Tibial artery (tissue), 4 donors: ENCODE measurements around the gene SCN3B.
"Not testable (repeated sequence)": the region's sequence is repeated elsewhere in the genome, so short reads cannot be mapped to it uniquely, and the experiment has no call there.

Experiments used
- DNase-seq, 2 donors: peaks; one replicate each; pipeline ENCODE4 v3.0.0-alpha.2; 2019
- H3K27ac ChIP-seq, 2 donors: fragments of 200-600 bp; sonication (generic) in 1 of 2; 1 replicate in 1 of 2; 2 replicates in 1 of 2; pipeline ENCODE4 v1.5.1; 2018 to 2019; ENCODE audit warnings: mild to moderate bottlenecking in 1 of 2
- H3K27me3 ChIP-seq, 2 donors: fragments of 200-600 bp; sonication (generic) in 1 of 2; one replicate each; pipeline versions ENCODE4 v1.5.1 to v1.6.0; 2016 to 2019
- H3K36me3 ChIP-seq, 3 donors: fragments of 200-600 bp; sonication (generic) in 2 of 3; one replicate each; pipeline ENCODE4 v1.5.1; 2016 to 2019; ENCODE audit warnings: mild to moderate bottlenecking in 2 of 3
- H3K4me1 ChIP-seq, 4 donors: fragments of 200-600 bp; sonication (generic) in 2 of 4; 1 replicate in 3 of 4; 2 replicates in 1 of 4; pipeline ENCODE4 v1.5.1; 2016 to 2019
- H3K4me3 ChIP-seq, 2 donors: fragments of 200-600 bp; sonication (generic) in 1 of 2; 1 replicate in 1 of 2; 2 replicates in 1 of 2; pipeline ENCODE4 v1.5.1; 2018 to 2019; ENCODE audit warnings: mild to moderate bottlenecking in 2 of 2
- H3K9me3 ChIP-seq, 3 donors: fragments of 200-600 bp; sonication (generic) in 1 of 3; one replicate each; pipeline ENCODE4 v1.5.1; 2016 to 2019
- intact Hi-C: fragments of 100-400 bp; cut with DNase I; formaldehyde crosslinking; loops from one replicate; pipeline ENCODE4 v1.15.0; 2023; ENCODE audit warnings: low total_unique reads
- TF ChIP-seq, protein P1 (sequence below), 2 experiments: fragments of 200-600 bp in 1 of 2; fragments of 450-650 bp in 1 of 2; IDR thresholded peaks; one replicate each; pipeline ENCODE4 v1.5.1; 2017 to 2019; ENCODE audit warnings: antibody characterized with exemption in 2 of 2, mild to moderate bottlenecking in 1 of 2, moderate library complexity in 1 of 2

Gene SCN3B

DNA sequence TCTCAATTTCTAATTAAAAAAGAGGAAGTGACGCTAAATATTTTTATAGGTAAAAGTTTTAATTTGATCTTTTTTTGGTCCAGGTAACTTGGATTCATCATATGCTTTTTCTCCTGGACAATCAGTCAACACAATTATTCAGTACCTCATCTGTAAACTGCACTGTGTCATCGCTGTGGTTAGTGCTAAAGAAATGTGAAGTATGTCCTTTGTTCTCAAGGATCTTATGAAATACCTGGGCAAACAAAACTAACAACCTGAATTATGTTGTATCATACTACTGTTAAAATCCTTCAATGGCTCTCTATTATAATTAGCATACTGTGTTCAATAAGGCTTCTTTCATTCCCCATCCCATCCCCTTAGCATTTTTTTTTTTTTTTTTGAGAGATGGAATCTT lies 19.9 kb upstream of the SCN3B start:
- no peaks in the 10 kb centered on the region for H3K4me1 ChIP-seq
- no peak overlapping the region for H3K27ac ChIP-seq
- no peak for DNase-seq
- H3K9me3 ChIP-seq: no peaks in the 10 kb centered on the region
- no peak overlapping the region for H3K4me3 ChIP-seq
- H3K36me3 ChIP-seq: no peaks in the 10 kb centered on the region
- intact Hi-C loops: no loop called here
- TF ChIP-seq, protein P1, sequence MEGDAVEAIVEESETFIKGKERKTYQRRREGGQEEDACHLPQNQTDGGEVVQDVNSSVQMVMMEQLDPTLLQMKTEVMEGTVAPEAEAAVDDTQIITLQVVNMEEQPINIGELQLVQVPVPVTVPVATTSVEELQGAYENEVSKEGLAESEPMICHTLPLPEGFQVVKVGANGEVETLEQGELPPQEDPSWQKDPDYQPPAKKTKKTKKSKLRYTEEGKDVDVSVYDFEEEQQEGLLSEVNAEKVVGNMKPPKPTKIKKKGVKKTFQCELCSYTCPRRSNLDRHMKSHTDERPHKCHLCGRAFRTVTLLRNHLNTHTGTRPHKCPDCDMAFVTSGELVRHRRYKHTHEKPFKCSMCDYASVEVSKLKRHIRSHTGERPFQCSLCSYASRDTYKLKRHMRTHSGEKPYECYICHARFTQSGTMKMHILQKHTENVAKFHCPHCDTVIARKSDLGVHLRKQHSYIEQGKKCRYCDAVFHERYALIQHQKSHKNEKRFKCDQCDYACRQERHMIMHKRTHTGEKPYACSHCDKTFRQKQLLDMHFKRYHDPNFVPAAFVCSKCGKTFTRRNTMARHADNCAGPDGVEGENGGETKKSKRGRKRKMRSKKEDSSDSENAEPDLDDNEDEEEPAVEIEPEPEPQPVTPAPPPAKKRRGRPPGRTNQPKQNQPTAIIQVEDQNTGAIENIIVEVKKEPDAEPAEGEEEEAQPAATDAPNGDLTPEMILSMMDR (IDR thresholded peaks at IDR 0.05): no peak
- H3K27me3 ChIP-seq: no peaks in the 10 kb centered on the region

DNA sequence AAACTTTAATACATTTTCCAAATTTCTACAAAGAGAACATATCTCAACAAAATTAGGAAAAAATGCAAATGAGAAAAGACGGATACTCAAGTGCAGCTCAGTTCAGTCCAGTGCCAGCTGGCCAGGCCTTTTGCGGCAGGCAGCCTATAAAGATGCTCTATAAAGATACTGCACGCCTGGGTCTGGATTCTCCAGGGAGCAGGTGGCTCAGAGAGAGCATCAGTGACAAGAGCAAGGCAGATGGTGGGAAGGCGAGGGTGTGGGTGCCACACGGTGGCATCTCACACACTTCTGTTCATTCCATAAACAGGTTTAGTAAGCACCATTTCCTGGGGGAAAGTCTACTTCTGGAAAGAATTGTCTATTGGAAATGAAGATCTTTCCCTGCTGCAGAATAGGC lies 18.1 kb upstream of the SCN3B start:
- no peak for DNase-seq
- H3K9me3 ChIP-seq: no peaks in the 10 kb centered on the region
- no peaks in the 10 kb centered on the region for H3K27me3 ChIP-seq
- TF ChIP-seq, protein P1 (IDR thresholded peaks at IDR 0.05): no peak
- no peak overlapping the region for H3K27ac ChIP-seq
- intact Hi-C loops: no loop called here
- H3K36me3 ChIP-seq: no peaks in the 10 kb centered on the region
- H3K4me1 ChIP-seq: no peaks in the 10 kb centered on the region
- H3K4me3 ChIP-seq: no peak overlapping the region

DNA sequence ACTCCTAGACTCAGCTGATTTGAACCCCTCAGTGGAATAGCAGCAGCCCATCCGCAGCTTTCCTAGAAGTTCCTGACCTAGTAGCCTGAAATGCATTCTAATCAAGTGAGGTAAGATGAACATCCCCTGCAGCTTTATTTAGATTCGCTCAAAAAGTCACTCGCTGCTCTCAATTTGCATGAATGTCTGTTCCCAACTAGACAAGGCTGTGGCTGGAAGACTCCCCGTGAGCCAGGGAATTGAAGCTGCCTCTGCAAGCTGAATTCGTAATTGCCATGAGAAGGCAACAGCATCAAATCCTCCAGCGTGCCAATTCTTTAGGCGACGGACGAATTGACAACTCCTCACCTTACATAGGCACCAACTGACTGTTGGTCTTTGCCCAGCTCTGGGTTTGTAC lies 17.1 kb upstream of the SCN3B start:
- no peak overlapping the region for H3K27ac ChIP-seq
- intact Hi-C loops: no loop called here
- H3K4me1 ChIP-seq: no peaks in the 10 kb centered on the region
- H3K27me3 ChIP-seq: no peaks in the 10 kb centered on the region
- H3K9me3 ChIP-seq: no peaks in the 10 kb centered on the region
- H3K36me3 ChIP-seq: no peaks in the 10 kb centered on the region
- TF ChIP-seq, protein P1 (IDR thresholded peaks at IDR 0.05): no peak
- H3K4me3 ChIP-seq: no peak overlapping the region
- DNase-seq: no peak

DNA sequence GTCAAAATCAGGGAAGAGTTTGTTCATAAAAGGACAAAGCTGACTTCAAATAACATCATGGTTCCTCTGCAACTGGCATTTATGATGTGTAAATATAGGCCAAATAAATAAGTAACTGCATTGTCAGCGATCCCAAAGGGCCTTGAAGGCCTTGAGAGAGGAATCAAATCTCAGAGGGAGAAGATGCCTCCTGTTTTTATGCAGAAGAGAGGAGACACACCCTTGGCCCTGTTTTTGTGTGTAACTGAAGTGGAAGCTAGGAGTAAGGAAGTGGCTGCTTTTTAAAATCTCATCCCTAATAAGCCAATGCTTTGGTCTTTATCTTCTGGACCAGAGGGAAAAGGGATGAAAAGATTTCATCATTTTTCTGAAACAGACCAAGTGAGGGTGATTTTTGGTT lies 15.7 kb upstream of the SCN3B start:
- Histone ChIP-seq H3K27ac (no peak overlapping the region), H3K9me3 (no peaks in the 10 kb centered on the region), H3K27me3 (no peaks in the 10 kb centered on the region), H3K36me3 (no peaks in the 10 kb centered on the region), H3K4me1 (no peaks in the 10 kb centered on the region), H3K4me3 (no peak overlapping the region)
- DNase-seq: no peak
- TF ChIP-seq, protein P1 (IDR thresholded peaks at IDR 0.05): no peak
- intact Hi-C loops: no loop called here

DNA sequence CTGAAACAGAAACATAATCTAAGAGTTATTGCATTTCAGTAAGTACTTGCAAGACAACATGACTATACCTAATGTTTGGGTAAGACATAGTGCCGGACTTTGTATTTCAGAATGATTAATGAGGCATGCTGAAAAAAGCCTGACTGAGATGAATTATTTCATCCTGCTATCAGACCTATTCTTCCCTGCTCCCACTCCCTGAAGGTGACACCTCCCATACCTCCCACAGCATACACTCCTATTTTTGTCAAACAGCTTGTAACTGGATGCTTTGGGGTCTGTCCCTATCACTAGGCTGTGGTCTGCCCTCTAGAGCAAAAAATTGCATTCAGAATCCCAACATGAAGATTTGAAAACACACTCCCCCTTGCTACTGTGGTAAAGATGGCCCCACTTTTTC lies 10.9 kb upstream of the SCN3B start:
- H3K9me3 ChIP-seq: no peaks in the 10 kb centered on the region
- no peaks in the 10 kb centered on the region for H3K36me3 ChIP-seq
- no peak overlapping the region for H3K27ac ChIP-seq
- no peaks in the 10 kb centered on the region for H3K4me1 ChIP-seq
- H3K27me3 ChIP-seq: peaks cover 0 to 4% of the 10 kb centered on the region in 2 donors
- TF ChIP-seq, protein P1 (IDR thresholded peaks at IDR 0.05): no peak
- H3K4me3 ChIP-seq: no peak overlapping the region
- no peak for DNase-seq
- intact Hi-C loops: no loop called here

DNA sequence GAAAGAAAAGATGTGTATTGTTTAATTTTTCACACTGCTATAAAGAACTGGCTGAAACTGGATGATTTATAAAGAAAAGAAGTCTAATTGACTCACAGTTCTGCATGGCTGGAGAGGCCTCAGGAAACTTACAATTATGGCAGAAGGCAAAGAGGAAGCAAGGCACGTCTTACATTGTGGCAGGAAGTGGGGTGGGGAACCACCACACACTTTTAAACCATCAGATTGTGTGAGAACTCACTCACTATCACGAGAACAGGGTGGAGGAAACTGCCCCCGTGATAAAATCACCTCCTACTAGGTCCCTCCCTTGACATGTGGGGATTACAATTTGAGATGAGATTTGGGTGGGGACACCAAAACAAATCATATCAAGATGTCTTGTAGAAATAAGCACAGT lies 5.5 kb upstream of the SCN3B start:
- H3K27me3 ChIP-seq: peaks cover 0 to 19% of the 10 kb centered on the region in 2 donors
- H3K4me1 ChIP-seq, intact Hi-C loops, DNase-seq, H3K4me3 ChIP-seq, H3K36me3 ChIP-seq, H3K27ac ChIP-seq, H3K9me3 ChIP-seq: not testable (repeated sequence)
